Gastroesophageal sphincter (tissue), 4 donors: ENCODE data around the gene BLOC1S5. TPM values are rescaled to one million over a fixed set of nuclear protein-coding genes. Genes with fewer than 3 reads are reported as not detected.
A peak's percentile ranks its signal among the peaks of the same experiment; 100 is the strongest.

Experiments
- ATAC-seq: fragments of 150-250 bp; one replicate; pipeline ENCODE4 v1.9.1; 2016; ENCODE audit warnings: mild to moderate bottlenecking, moderate library complexity
- H3K27ac ChIP-seq, 4 donors: fragments of 200-600 bp; sonication (generic) in 3 of 4; 1 replicate in 3 of 4; 2 replicates in 1 of 4; pipeline ENCODE4 v1.5.1; 2016 to 2019
- H3K27me3 ChIP-seq: fragments of 200-600 bp; sonication (generic); one replicate; pipeline ENCODE4 v1.5.1; 2019
- H3K36me3 ChIP-seq, 2 donors: fragments of 200-600 bp; sonication (generic); one replicate each; pipeline ENCODE4 v1.5.1; 2019; ENCODE audit warnings: control low read depth in 1 of 2
- H3K4me1 ChIP-seq, 3 donors: fragments of 200-600 bp; sonication (generic); 1 replicate in 2 of 3; 2 replicates in 1 of 3; pipeline ENCODE4 v1.5.1; 2016 to 2019; ENCODE audit warnings: control low read depth in 2 of 3
- H3K4me3 ChIP-seq, 2 donors: fragments of 200-600 bp; sonication (generic); one replicate each; pipeline ENCODE4 v1.5.1; 2019; ENCODE audit warnings: mild to moderate bottlenecking in 1 of 2, moderate library complexity in 1 of 2
- H3K9me3 ChIP-seq, 3 donors: fragments of 200-600 bp; sonication (generic); one replicate each; pipeline ENCODE4 v1.5.1; 2017 to 2019; ENCODE audit warnings: control low read depth in 2 of 3
- CTCF ChIP-seq, 4 experiments: fragments of 200-600 bp in 2 of 4; fragments of 450-650 bp in 2 of 4; sonication (generic) in 1 of 4; IDR thresholded peaks; one replicate each; pipeline ENCODE4 v1.5.1; 2017 to 2019; ENCODE audit warnings: antibody characterized with exemption in 4 of 4, mild to moderate bottlenecking in 2 of 4, moderate library complexity in 2 of 4
- EP300 ChIP-seq: sonication (generic); formaldehyde crosslinking; IDR thresholded peaks from one replicate; pipeline ENCODE4 v1.6.1; 2017; ENCODE audit warnings: antibody characterized with exemption, mild to moderate bottlenecking
- POLR2A ChIP-seq, 2 donors: fragments of 450-650 bp; IDR thresholded peaks; one replicate each; pipeline ENCODE4 v1.6.1; 2017; ENCODE audit warnings: antibody characterized with exemption in 2 of 2, mild to moderate bottlenecking in 2 of 2, moderate library complexity in 1 of 2
- POLR2AphosphoS5 ChIP-seq: sonication (generic); formaldehyde crosslinking; IDR thresholded peaks from one replicate; pipeline ENCODE4 v1.6.1; 2017; ENCODE audit warnings: antibody characterized with exemption
- WGBS, 2 donors: methylation state at CpG; one replicate each; pipeline ENCODE4 v1.1.5; 2018; ENCODE audit warnings: low coverage in 1 of 2; 5-methylcytosine and 5-hydroxymethylcytosine counted together
- total RNA-seq, 4 donors: library from RNA; depleted of rRNA; stranded (reverse); fragments of >200 nt; gene quantifications; one replicate each; pipeline ENCODE4 v1.1.0, GENCODE V29; 2016

The BLOC1S5 gene
- total RNA-seq = 10 to 100 TPM; 10.9 to 15.7 (median 14.8) TPM

GRCh38 chr6:8063761-8064637, at the start of gene BLOC1S5:
BLOC1S5 (minus strand) TSS chr6:8064389; CDS start chr6:8064376, 13 bp downstream.
- 0 to 3% methylated on average over 3 to 7 of the region's 64 CpGs for WGBS, 2 donors
- ATAC-seq = peak; percentile 99

GRCh38 chr6:8113131-8113654, 49.0 kb upstream of the BLOC1S5 start:
- Histone ChIP-seq H3K27ac (no peak overlapping the region), H3K4me1 (no peaks in the 10 kb centered on the region), H3K36me3 (no peaks in the 10 kb centered on the region), H3K27me3 (peaks cover 11% of the 10 kb centered on the region), H3K9me3 (no peaks in the 10 kb centered on the region), H3K4me3 (no peak overlapping the region)
- 52 to 53% methylated on average over 4 of the region's 4 CpGs for WGBS, 2 donors
- no peak for TF ChIP-seq CTCF (IDR thresholded peaks at IDR 0.05)
- no peak for TF ChIP-seq POLR2A (IDR thresholded peaks at IDR 0.05)
- no peak for TF ChIP-seq EP300
- no peak for TF ChIP-seq POLR2AphosphoS5
- no peak for ATAC-seq

More at GRCh38 chr6:8063761-8064637, at the start of gene BLOC1S5:
- Histone ChIP-seq H3K4me1 (peaks cover 0 to 16% (median 0%) of the 10 kb centered on the region in 3 donors), H3K36me3 (peaks cover 0 to 27% of the 10 kb centered on the region in 2 donors), H3K9me3 (no peaks in the 10 kb centered on the region), H3K27me3 (no peaks in the 10 kb centered on the region), H3K4me3 (peak within 1 kb of the TSS; percentile 86 to 93), H3K27ac (peak within 1 kb of the TSS; percentile 85 to 92 (median 92))
- TF ChIP-seq POLR2AphosphoS5 (peak; percentile 64), EP300 (no peak), POLR2A (IDR thresholded peaks at IDR 0.05) (peak; percentile 46 to 67), CTCF (IDR thresholded peaks at IDR 0.05) (peak in 3 of 4 experiments; percentile 20 to 45 (median 28))

- no peak for ATAC-seq
- Histone ChIP-seq H3K4me3 (no peak overlapping the region), H3K27me3 (peaks cover 30% of the 10 kb centered on the region), H3K36me3 (no peaks in the 10 kb centered on the region), H3K4me1 (no peaks in the 10 kb centered on the region), H3K9me3 (no peaks in the 10 kb centered on the region), H3K27ac (no peak overlapping the region)
- WGBS, 2 donors = 89% methylated on average over 1 of the region's 1 CpG; no CpG with 5 or more reads in 1 of the 2 donors
- no peak for TF ChIP-seq EP300
- TF ChIP-seq POLR2A (IDR thresholded peaks at IDR 0.05) = no peak
- no peak for TF ChIP-seq POLR2AphosphoS5
- no peak for TF ChIP-seq CTCF (IDR thresholded peaks at IDR 0.05)
Observed at GRCh38 chr6:8110725-8111124, 46.5 kb upstream of the BLOC1S5 start.

GRCh38 chr6:8110117-8110721, 46.0 kb upstream of the BLOC1S5 start:
- Histone ChIP-seq H3K9me3 (no peaks in the 10 kb centered on the region), H3K4me3 (no peak overlapping the region), H3K27me3 (peaks cover 29% of the 10 kb centered on the region), H3K4me1 (no peaks in the 10 kb centered on the region), H3K36me3 (no peaks in the 10 kb centered on the region), H3K27ac (no peak overlapping the region)
- no peak for ATAC-seq
- 61 to 63% methylated on average over 4 of the region's 4 CpGs for WGBS, 2 donors
- no peak for TF ChIP-seq POLR2AphosphoS5

- no peak for TF ChIP-seq EP300
- TF ChIP-seq POLR2AphosphoS5 = no peak
- TF ChIP-seq CTCF (IDR thresholded peaks at IDR 0.05) = no peak
- no peak for TF ChIP-seq POLR2A (IDR thresholded peaks at IDR 0.05)
- Histone ChIP-seq H3K36me3 (no peaks in the 10 kb centered on the region), H3K9me3 (no peaks in the 10 kb centered on the region), H3K4me1 (no peaks in the 10 kb centered on the region), H3K27me3 (peaks cover 25% of the 10 kb centered on the region), H3K27ac (no peak overlapping the region), H3K4me3 (no peak overlapping the region)
- WGBS, 2 donors = 60 to 81% methylated on average over 8 to 10 of the region's 13 CpGs
- ATAC-seq = no peak
Observed at GRCh38 chr6:8108759-8109539, 44.8 kb upstream of the BLOC1S5 start.
